HCT116 (cell line): Measurements from ENCODE around the gene EEFSEC. TPM values are rescaled to one million over a fixed set of nuclear protein-coding genes. Genes with fewer than 3 reads are reported as not detected.

Source experiments
- ATAC-seq: fragments of 200-7000 bp; cut with Tn5 transposase; 2 replicates; pipeline ENCODE4 v1.9.1; 2020; ENCODE audit warnings: mild to moderate bottlenecking, moderate library complexity
- BruUV-seq: library from RNA; stranded (reverse); fragments of 400-500 nt; replicated peaks from 2 replicates; lab custom pipeline; 2021; lab: Mats Ljungman, UMichigan
- CTCF ChIA-PET: fragments of 300-600 bp; sonication (Branson Sonifier 250); formaldehyde crosslinking; loops from one replicate; lab custom pipeline; 2021; ENCODE audit warnings: antibody characterized with exemption; lab: Charles Lee
- POLR2A ChIA-PET: fragments of 300-600, 350-600 bp; sonication (Branson Sonifier 250); formaldehyde crosslinking; loops from one replicate; lab custom pipeline; 2021; ENCODE audit warnings: antibody characterized with exemption; lab: Charles Lee
- RAD21 ChIA-PET, 2 experiments: fragments of 300-600 bp; sonication (Branson Sonifier 250); formaldehyde crosslinking; loops; one replicate each; lab custom pipeline; 2023; ENCODE audit warnings: low total read pairs in 2 of 2; ENCODE audit not compliant: uncharacterized antibody in 2 of 2, unreplicated experiment in 2 of 2, low non-redundant PET in 1 of 2; lab: Charles Lee
- DNase-seq: peaks from one replicate; pipeline ENCODE4 v3.0.0-alpha.2; 2010; ENCODE audit warnings: low read depth, low spot score
- H2AFZ ChIP-seq: fragments of 200-600 bp; shearing (Covaris generic), sonication (generic); 2 replicates; pipeline ENCODE4 v1.6.1; 2017; ENCODE audit warnings: low read depth, mixed run types, mixed read lengths, antibody characterized with exemption, low read length; ENCODE audit not compliant: poor library complexity, severe bottlenecking
- H3K27ac ChIP-seq: 2 replicates; pipeline ENCODE4 v1.5.1; 2012; ENCODE audit warnings: low read depth, low read length
- H3K27me3 ChIP-seq: fragments of 200-600 bp; sonication (generic); 2 replicates; pipeline ENCODE4 v1.6.1; 2016; ENCODE audit warnings: mixed run types, low read length, mixed read lengths; ENCODE audit not compliant: insufficient read depth
- H3K36me3 ChIP-seq, 2 experiments: fragments of 200-500 bp in 1 of 2; fragments of 200-600 bp in 1 of 2; sonication (Bioruptor generic) in 1 of 2; sonication (generic) in 1 of 2; 2 replicates each; pipeline versions ENCODE4 v1.5.1 to v1.6.1; 2014 to 2016; ENCODE audit warnings: low read length in 2 of 2, inconsistent platforms in 1 of 2, mixed read lengths in 1 of 2, mixed run types in 1 of 2; ENCODE audit not compliant: insufficient read depth in 2 of 2, control insufficient read depth in 1 of 2
- H3K4me1 ChIP-seq, 2 experiments: fragments of 200-600 bp in 1 of 2; sonication (generic) in 1 of 2; 2 replicates each; pipeline versions ENCODE4 v1.5.1 to v1.6.1; 2012 to 2017; ENCODE audit warnings: low read length in 2 of 2, inconsistent platforms in 1 of 2, mild to moderate bottlenecking in 1 of 2, mixed read lengths in 1 of 2, mixed run types in 1 of 2, moderate library complexity in 1 of 2; ENCODE audit not compliant: insufficient read depth in 2 of 2, control insufficient read depth in 1 of 2
- H3K4me2 ChIP-seq: fragments of 200-600 bp; sonication (generic); 2 replicates; pipeline ENCODE4 v1.6.1; 2017; ENCODE audit warnings: mixed run types, low read length, mixed read lengths
- H3K4me3 ChIP-seq, 2 experiments: fragments of 200-600 bp in 1 of 2; sonication (generic) in 1 of 2; replicated peaks in 1 of 2; 2 replicates each; pipeline ENCODE4 v1.5.1; 2011 to 2016; ENCODE audit warnings: low read length in 2 of 2, control low read depth in 1 of 2, low read depth in 1 of 2, mild to moderate bottlenecking in 1 of 2, mixed read lengths in 1 of 2, mixed run types in 1 of 2
- H3K79me2 ChIP-seq: fragments of 200-600 bp; sonication (generic); 2 replicates; pipeline ENCODE4 v1.6.1; 2017; ENCODE audit warnings: mild to moderate bottlenecking, mixed run types, low read length, moderate library complexity, mixed read lengths; ENCODE audit not compliant: insufficient read depth
- H3K9ac ChIP-seq: fragments of 200-600 bp; sonication (generic); 2 replicates; pipeline ENCODE4 v1.6.1; 2016; ENCODE audit warnings: low read length, mixed read lengths
- H3K9me2 ChIP-seq: fragments of 200-600 bp; sonication (generic), shearing (Covaris generic); 2 replicates; pipeline ENCODE4 v1.6.1; 2017; ENCODE audit warnings: mixed run types, mild to moderate bottlenecking, moderate library complexity; ENCODE audit not compliant: insufficient read depth
- H3K9me3 ChIP-seq, 2 experiments: fragments of 200-500 bp in 1 of 2; fragments of 200-600 bp in 1 of 2; sonication (Bioruptor generic) in 1 of 2; sonication (generic) in 1 of 2; 2 replicates each; pipeline ENCODE4 v1.6.1; 2014 to 2017; ENCODE audit warnings: low read length in 2 of 2, mixed read lengths in 2 of 2, inconsistent platforms in 1 of 2, low read depth in 1 of 2, mild to moderate bottlenecking in 1 of 2, mixed run types in 1 of 2, moderate library complexity in 1 of 2; ENCODE audit not compliant: control insufficient read depth in 1 of 2, insufficient read depth in 1 of 2
- H4K20me1 ChIP-seq: fragments of 200-600 bp; sonication (generic), shearing (Covaris generic); 2 replicates; pipeline ENCODE4 v1.6.1; 2017; ENCODE audit warnings: mixed run types, mild to moderate bottlenecking, moderate library complexity; ENCODE audit not compliant: insufficient read depth
- CBX3 ChIP-seq: IDR thresholded peaks from 2 replicates; pipeline ENCODE4 v1.6.1; 2012; ENCODE audit warnings: low read depth
- CEBPB ChIP-seq: IDR thresholded peaks from 2 replicates; pipeline ENCODE4 v1.6.1; 2012; ENCODE audit warnings: low read depth
- ELF1 ChIP-seq: IDR thresholded peaks from 2 replicates; pipeline ENCODE4 v1.6.1; 2012; ENCODE audit warnings: low read depth, borderline replicate concordance
- EZH2 ChIP-seq: fragments of 200-600 bp; sonication (generic); IDR thresholded peaks from 2 replicates; pipeline ENCODE4 v1.6.1; 2017; ENCODE audit warnings: antibody characterized with exemption, mixed run types
- JUND ChIP-seq: IDR thresholded peaks from 2 replicates; pipeline ENCODE4 v1.6.1; 2012
- RAD21 ChIP-seq: IDR thresholded peaks from 2 replicates; pipeline ENCODE4 v1.6.1; 2012; ENCODE audit warnings: low read depth, mild to moderate bottlenecking
- SRF ChIP-seq: IDR thresholded peaks from 2 replicates; pipeline ENCODE4 v1.6.1; 2012; ENCODE audit warnings: low read depth
- ZNF274 ChIP-seq: fragments of 200-500 bp; sonication (Bioruptor generic); IDR thresholded peaks from 2 replicates; pipeline ENCODE4 v1.6.1; 2014; ENCODE audit warnings: mild to moderate bottlenecking, low read depth, low read length, inconsistent platforms
- intact Hi-C: fragments of 100-400 bp; cut with micrococcal nuclease; formaldehyde crosslinking; loops from 2 replicates; pipeline ENCODE4 v1.10.0; 2022
- total RNA-seq: library from RNA; stranded (reverse); gene quantifications from one replicate; pipeline ENCODE4 v1.2.1, GENCODE V29; 2021; ENCODE audit not compliant: unreplicated experiment
- TF ChIP-seq, protein P1 (sequence below): IDR thresholded peaks from 2 replicates; pipeline ENCODE4 v1.6.1; 2012
- TF ChIP-seq, protein P2 (sequence below): IDR thresholded peaks from 2 replicates; pipeline ENCODE4 v1.6.1; 2012; ENCODE audit warnings: low read depth
- TF ChIP-seq, protein P3 (sequence below), 3 experiments: fragments of 200-600 bp in 1 of 3; sonication (generic) in 1 of 3; IDR thresholded peaks in 2 of 3; conservative IDR thresholded peaks in 1 of 3; 2 replicates each; pipeline ENCODE4 v1.5.1; 2012 to 2017; ENCODE audit warnings: low read depth in 2 of 3, low read length in 2 of 3, antibody characterized with exemption in 1 of 3, borderline replicate concordance in 1 of 3, control low read depth in 1 of 3, mild to moderate bottlenecking in 1 of 3, mixed read lengths in 1 of 3, mixed run types in 1 of 3, moderate library complexity in 1 of 3; ENCODE audit not compliant: insufficient read depth in 1 of 3

The EEFSEC gene
- total RNA-seq, 1 experiment from 2014 or later, result 16.1 TPM

DNA sequence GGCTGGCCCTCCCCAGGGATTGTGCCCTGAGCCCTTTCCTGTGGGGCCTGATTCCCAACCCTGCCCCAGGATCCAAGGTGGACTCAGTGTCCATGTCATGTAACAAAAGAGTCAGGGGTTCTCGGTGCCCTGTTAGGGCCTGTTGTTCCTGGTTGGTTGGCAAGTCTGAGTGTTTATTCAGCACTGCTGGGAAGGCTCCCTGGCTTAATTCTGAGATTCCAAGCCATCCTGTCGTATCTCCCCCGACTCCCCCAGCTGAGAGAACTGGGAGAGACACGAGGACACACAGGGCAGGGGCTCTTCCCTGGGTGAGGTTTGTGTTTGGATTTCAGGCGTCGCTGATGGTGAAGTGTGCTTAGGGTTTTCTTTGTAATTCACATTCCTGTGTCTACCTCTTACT, 78.3 kb downstream of the EEFSEC start:
- H3K79me2 ChIP-seq, result 0 out of 2 replicates have a peak, but pooled peaks cover 3% of the 10 kb centered on the region
- H2AFZ ChIP-seq, result no peak overlapping the region
- no peak for DNase-seq
- intact Hi-C loops, result no loop called here
- H3K36me3 ChIP-seq, result no peaks in the 10 kb centered on the region
- RAD21 ChIA-PET, result no interaction called here
- POLR2A ChIA-PET, result no interaction called here
- H3K9me2 ChIP-seq, result no peaks in the 10 kb centered on the region
- no peak for ATAC-seq
- no peak overlapping the region for H3K9ac ChIP-seq
- TF ChIP-seq CEBPB (no peak), ZNF274 (no peak), SRF (no peak)
- no peaks in the 10 kb centered on the region for H4K20me1 ChIP-seq
- no peaks in the 10 kb centered on the region for H3K27me3 ChIP-seq
- H3K9me3 ChIP-seq, result no peaks in the 10 kb centered on the region
- H3K4me2 ChIP-seq, result no peak overlapping the region
- CTCF ChIA-PET, result no interaction called here
- H3K4me3 ChIP-seq, result no peak overlapping the region
- H3K4me1 ChIP-seq, result no peaks in the 10 kb centered on the region
- no peak overlapping the region for H3K27ac ChIP-seq
- no TSS peak for BruUV-seq

DNA sequence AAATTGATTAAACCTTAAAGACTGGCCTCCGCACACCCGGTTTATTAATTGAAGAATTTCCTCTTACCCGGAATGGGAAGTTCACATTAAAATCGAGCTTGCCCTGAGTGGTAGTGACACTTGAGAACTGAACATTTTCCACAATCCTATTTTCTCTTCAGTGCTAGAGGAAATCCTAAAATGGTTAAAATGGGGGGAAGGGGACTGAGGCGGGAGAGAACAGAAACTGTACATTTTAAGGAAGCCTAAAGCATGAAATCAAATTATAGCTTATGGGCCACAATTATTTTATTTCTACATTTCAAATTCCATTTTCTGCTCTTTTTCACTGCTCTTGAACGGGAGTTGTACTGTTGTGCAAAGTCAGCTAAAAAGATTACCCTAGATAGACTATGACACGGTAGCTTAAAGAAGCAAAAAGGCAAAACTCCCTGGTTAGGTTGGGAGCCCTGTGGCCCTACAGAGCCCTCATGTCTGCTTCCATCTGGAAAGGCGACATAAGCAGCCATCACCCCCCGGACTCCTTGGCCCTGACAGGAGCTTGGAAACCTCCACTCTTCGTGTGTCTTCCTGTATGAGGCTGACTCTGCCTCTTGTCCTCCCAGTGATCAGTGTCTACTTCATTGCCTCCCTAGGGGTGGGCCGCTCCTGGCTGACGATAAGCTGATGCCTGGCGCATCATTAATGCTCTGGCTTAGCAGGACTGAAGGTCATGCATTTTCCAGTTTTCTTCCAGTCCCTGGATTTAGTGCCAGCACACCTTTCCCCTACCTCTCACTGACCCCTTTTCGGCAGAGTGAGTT, 79.3 kb downstream of the EEFSEC start:
- intact Hi-C loops, result no loop called here
- no TSS peak for BruUV-seq
- H4K20me1 ChIP-seq, result no peaks in the 10 kb centered on the region
- TF ChIP-seq JUND, result no peak
- no peak for TF ChIP-seq EZH2
- TF ChIP-seq ZNF274, result no peak
- no peak for TF ChIP-seq ELF1
- TF ChIP-seq, protein P1, sequence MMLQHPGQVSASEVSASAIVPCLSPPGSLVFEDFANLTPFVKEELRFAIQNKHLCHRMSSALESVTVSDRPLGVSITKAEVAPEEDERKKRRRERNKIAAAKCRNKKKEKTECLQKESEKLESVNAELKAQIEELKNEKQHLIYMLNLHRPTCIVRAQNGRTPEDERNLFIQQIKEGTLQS, result no peak
- TF ChIP-seq, protein P2, sequence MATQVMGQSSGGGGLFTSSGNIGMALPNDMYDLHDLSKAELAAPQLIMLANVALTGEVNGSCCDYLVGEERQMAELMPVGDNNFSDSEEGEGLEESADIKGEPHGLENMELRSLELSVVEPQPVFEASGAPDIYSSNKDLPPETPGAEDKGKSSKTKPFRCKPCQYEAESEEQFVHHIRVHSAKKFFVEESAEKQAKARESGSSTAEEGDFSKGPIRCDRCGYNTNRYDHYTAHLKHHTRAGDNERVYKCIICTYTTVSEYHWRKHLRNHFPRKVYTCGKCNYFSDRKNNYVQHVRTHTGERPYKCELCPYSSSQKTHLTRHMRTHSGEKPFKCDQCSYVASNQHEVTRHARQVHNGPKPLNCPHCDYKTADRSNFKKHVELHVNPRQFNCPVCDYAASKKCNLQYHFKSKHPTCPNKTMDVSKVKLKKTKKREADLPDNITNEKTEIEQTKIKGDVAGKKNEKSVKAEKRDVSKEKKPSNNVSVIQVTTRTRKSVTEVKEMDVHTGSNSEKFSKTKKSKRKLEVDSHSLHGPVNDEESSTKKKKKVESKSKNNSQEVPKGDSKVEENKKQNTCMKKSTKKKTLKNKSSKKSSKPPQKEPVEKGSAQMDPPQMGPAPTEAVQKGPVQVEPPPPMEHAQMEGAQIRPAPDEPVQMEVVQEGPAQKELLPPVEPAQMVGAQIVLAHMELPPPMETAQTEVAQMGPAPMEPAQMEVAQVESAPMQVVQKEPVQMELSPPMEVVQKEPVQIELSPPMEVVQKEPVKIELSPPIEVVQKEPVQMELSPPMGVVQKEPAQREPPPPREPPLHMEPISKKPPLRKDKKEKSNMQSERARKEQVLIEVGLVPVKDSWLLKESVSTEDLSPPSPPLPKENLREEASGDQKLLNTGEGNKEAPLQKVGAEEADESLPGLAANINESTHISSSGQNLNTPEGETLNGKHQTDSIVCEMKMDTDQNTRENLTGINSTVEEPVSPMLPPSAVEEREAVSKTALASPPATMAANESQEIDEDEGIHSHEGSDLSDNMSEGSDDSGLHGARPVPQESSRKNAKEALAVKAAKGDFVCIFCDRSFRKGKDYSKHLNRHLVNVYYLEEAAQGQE, result no peak
- TF ChIP-seq SRF, result no peak
- TF ChIP-seq, protein P3, sequence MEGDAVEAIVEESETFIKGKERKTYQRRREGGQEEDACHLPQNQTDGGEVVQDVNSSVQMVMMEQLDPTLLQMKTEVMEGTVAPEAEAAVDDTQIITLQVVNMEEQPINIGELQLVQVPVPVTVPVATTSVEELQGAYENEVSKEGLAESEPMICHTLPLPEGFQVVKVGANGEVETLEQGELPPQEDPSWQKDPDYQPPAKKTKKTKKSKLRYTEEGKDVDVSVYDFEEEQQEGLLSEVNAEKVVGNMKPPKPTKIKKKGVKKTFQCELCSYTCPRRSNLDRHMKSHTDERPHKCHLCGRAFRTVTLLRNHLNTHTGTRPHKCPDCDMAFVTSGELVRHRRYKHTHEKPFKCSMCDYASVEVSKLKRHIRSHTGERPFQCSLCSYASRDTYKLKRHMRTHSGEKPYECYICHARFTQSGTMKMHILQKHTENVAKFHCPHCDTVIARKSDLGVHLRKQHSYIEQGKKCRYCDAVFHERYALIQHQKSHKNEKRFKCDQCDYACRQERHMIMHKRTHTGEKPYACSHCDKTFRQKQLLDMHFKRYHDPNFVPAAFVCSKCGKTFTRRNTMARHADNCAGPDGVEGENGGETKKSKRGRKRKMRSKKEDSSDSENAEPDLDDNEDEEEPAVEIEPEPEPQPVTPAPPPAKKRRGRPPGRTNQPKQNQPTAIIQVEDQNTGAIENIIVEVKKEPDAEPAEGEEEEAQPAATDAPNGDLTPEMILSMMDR (IDR thresholded peaks at IDR 0.05 in 2 of 3, conservative IDR thresholded peaks at IDR 0.05 in 1 of 3; ENCODE audit: borderline replicate concordance in 1 of 3, insufficient read depth in 1 of 3, low read depth in 2 of 3, low read length in 2 of 3), result no peak
- TF ChIP-seq CEBPB, result no peak
- no peak for TF ChIP-seq RAD21
- no peak for TF ChIP-seq CBX3
- POLR2A ChIA-PET, result no interaction called here
- H3K9me2 ChIP-seq, result no peaks in the 10 kb centered on the region
- ATAC-seq (no peak), DNase-seq (no peak)
- H2AFZ ChIP-seq, result no peak overlapping the region
- no peaks in the 10 kb centered on the region for H3K9me3 ChIP-seq
- no peak overlapping the region for H3K27ac ChIP-seq
- H3K4me1 ChIP-seq, result no peaks in the 10 kb centered on the region
- no peak overlapping the region for H3K4me3 ChIP-seq
- RAD21 ChIA-PET, result no interaction called here
- H3K27me3 ChIP-seq, result no peaks in the 10 kb centered on the region
- no peak overlapping the region for H3K4me2 ChIP-seq
- CTCF ChIA-PET, result no interaction called here
- H3K79me2 ChIP-seq, result 0 out of 2 replicates have a peak, but pooled peaks cover 3% of the 10 kb centered on the region
- no peak overlapping the region for H3K9ac ChIP-seq
- no peaks in the 10 kb centered on the region for H3K36me3 ChIP-seq
